Breast epithelium (tissue), 3 donors: Measurements from ENCODE around the gene GABRE.

ENCODE experiments used
- POLR2A ChIP-seq: fragments of 450-650 bp; IDR thresholded peaks from one replicate; pipeline ENCODE4 v1.6.1; 2016; ENCODE audit warnings: antibody characterized with exemption, mild to moderate bottlenecking, moderate library complexity
- POLR2AphosphoS5 ChIP-seq, 3 donors: sonication (generic); formaldehyde crosslinking; IDR thresholded peaks; one replicate each; pipeline ENCODE4 v1.6.1; 2017; ENCODE audit warnings: antibody characterized with exemption in 3 of 3
- TF ChIP-seq, protein P1 (sequence below), 3 donors: fragments of 450-650 bp; IDR thresholded peaks; one replicate each; pipeline ENCODE4 v1.5.1; 2016 to 2017; ENCODE audit warnings: antibody characterized with exemption in 3 of 3, mild to moderate bottlenecking in 3 of 3, moderate library complexity in 3 of 3

DNA sequence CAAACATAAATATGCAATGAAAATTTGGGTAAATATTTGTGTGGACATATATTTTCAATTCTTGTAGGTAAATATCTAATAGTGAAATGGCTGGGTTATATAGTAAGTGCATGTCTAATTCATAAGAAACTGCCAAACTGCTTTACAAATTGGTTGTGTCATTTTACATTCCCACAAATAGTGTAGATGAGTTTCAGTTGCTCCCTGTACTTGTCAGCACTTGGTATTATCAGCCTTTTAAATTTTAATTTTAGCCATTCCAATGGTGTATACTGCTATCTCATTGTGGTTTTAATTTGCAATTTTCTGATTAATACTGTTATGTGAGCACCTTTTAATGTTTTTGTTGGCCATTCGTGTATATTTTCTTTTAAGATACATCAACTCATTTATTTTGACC, 23.1 kb upstream of the GABRE start:
- TF ChIP-seq, protein P1, sequence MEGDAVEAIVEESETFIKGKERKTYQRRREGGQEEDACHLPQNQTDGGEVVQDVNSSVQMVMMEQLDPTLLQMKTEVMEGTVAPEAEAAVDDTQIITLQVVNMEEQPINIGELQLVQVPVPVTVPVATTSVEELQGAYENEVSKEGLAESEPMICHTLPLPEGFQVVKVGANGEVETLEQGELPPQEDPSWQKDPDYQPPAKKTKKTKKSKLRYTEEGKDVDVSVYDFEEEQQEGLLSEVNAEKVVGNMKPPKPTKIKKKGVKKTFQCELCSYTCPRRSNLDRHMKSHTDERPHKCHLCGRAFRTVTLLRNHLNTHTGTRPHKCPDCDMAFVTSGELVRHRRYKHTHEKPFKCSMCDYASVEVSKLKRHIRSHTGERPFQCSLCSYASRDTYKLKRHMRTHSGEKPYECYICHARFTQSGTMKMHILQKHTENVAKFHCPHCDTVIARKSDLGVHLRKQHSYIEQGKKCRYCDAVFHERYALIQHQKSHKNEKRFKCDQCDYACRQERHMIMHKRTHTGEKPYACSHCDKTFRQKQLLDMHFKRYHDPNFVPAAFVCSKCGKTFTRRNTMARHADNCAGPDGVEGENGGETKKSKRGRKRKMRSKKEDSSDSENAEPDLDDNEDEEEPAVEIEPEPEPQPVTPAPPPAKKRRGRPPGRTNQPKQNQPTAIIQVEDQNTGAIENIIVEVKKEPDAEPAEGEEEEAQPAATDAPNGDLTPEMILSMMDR (IDR thresholded peaks at IDR 0.05), result no peak
- TF ChIP-seq POLR2A, result no peak
- TF ChIP-seq POLR2AphosphoS5 (IDR thresholded peaks at IDR 0.05), result no peak
